HG02885 (cell line): ENCODE results near the gene LIPT1.
A peak's percentile ranks its signal among the peaks of the same experiment; 100 is the strongest.
"Not testable (repeated sequence)": the region's sequence is repeated elsewhere in the genome, so short reads cannot be mapped to it uniquely, and the experiment has no call there.

Experiments
- ATAC-seq: cut with Tn5 transposase; IDR thresholded peaks from one replicate; pipeline ENCODE4 v1.9.1; 2021; ENCODE audit warnings: mild to moderate bottlenecking; ENCODE audit not compliant: unreplicated experiment, poor library complexity

The LIPT1 gene

DNA sequence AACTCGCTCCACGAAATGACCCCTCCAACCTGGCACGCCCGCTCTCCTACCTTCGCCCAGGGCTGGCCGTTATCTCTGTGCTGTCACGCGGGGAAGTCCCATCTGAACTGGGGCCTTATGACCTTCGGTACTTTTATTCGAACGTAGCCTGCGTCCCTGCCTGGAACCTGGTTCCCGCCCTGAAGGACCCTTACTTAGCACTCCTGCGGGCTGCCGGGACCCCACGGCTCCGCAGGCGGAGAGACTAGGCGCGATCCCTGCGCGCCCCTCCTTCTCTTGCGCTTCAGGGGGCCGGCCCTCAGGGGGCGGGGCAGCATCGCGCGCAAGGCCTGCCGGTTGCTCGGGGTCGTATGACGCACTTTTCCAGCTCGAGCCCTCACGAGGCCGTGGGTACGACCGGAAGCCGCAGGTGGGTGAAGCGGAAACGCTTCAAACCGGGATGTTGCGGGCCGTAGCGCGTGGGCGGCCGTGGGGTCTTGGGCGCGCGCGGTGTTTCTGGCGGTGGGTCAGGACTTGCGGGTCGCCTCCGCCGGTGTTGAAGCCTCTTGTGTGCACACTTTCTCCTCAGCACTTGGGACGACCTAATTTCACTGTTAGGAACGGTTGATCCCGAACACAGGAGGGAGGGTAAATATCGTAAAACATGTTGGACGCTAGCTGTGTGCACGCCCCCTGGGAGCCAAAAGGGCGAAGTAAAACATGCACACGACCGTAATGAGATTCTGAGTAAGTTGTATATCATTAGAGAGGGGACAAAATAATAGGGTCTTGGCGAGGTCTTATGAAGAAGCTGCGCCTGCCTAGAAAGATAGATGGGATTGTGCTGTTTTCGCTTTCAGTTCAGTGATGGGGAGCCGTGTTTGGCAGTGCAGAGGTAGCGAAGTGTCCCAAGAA is at the start of gene LIPT1, which contains the start of gene TSGA10:
Gene LIPT1, plus strand, starts transcription at position 325 of the 894 bp plus-strand sequence. CDS start 6,991 bp downstream, outside the sequence.
Gene TSGA10, minus strand, starts transcription at position 300 of the 894 bp plus-strand sequence. CDS start 45,503 bp downstream, outside the sequence.
- peak; percentile 96 for ATAC-seq

DNA sequence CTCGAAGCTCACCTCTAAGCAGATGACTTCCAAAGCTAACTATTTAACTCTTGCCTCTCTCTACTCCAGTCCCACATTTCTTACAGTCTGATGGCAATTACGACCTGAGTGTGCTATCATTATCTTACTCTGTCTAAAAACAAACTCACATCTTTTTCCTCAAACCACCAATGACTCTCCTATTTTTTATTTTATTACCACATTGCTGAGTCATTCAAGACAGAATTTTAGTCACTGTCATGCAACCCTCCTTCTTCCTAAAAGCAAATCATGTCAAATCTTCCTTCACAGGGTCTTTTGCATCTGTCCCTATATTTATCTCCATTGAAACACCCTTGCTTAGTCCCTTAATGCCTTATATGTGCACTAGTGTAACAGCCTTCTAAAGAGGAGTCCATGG is 47.9 kb upstream of the LIPT1 start:
- ATAC-seq = no peak

DNA sequence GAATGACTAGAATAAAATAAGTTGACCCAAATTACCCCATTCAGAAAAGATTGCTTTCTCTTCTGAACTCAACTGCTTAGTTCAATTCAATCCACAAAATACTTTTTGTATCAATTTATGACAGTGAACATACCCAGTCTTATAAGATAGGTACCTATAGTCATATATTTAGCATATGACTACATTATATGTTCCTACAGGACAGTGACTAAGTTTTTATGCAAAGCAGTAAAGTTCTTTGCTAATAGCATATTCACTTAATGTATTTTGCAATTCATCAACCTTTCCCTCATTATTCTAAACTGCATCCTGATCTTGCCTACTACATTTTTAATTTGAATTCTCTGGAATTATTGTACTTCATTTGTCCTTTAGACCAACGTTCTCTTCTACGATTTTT is 43.5 kb upstream of the LIPT1 start:
- no peak for ATAC-seq

DNA sequence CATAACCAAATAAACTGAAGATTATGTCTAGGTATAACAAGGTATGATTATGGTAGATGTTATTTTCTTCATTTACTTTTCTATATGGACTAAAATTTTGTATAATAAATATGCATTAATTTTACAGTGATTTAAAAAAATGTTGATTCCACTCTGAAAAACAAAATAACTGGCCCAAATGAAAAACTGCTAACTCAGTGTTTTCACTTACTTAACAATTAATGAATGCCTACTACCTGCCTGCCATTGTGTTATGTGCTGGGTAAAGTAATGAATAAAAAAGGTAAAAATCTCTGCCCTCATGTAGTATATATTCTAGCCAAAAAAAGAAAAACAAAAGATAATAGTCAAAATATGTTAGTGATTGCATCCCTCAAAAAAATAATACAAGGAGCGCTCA is 42.8 kb upstream of the LIPT1 start:
- no peak for ATAC-seq

DNA sequence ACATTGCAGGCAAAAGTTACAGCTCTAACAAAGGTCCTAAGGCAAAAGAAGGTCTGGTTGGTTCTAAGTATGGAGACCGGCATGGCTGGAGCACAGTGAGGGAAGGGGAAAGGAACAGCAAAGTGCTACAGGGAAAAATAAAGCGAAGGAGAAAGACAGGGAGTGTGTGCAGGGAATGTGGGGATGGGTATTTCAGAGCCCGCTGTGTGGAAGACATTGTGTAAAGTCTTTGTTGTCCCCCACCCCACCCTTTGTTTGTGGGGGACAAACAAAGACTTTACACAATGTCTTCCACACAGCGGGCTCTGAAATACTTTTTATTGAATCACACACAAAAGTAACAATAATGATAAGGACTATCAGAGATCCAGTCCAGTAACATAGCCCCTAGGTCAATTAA is 42.1 kb upstream of the LIPT1 start:
- ATAC-seq = no peak

DNA sequence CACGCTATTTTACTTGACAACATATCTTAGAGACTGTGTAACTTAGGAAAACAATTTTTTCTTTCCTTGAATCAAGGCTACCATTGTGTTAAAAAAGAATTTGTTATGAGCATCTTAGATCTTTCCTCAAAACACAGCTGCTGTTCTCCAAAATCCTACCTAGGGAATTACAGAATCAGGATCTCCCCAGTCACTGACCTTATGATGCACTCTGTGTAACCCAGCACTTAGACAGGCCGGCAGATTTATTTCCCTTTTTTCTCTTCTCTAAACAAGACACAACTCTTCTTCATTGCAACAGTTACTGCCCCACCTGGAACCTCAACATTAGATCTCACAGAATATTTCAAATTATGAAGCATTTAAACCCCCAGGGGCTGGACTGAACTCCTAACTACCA is 26.8 kb upstream of the LIPT1 start:
- ATAC-seq = no peak

DNA sequence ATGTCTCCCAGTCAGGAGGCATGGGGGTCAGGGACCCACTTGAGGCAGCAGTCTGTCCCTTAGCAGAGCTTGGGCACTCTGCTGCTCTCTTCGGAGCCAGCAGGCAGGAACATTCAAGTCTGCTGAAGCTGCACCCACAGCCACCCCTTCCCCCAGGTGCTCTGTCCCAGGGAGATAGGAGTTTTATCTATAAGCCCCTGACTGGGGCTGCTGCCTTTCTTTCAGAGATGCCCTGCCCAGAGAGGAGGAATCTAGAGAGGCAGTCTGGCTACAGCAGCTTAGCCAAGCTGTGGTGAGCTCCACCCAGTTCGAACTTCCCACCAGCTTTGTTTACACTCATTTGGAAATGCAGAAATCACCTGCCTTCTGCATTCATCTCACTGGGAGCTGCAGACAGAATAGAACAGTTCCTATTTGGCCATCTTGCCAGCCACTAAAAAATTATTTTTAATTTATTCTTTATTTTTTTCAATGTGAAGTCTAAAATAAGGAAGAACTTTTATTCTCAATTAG is 19.7 kb upstream of the LIPT1 start:
- not testable (repeated sequence) for ATAC-seq

DNA sequence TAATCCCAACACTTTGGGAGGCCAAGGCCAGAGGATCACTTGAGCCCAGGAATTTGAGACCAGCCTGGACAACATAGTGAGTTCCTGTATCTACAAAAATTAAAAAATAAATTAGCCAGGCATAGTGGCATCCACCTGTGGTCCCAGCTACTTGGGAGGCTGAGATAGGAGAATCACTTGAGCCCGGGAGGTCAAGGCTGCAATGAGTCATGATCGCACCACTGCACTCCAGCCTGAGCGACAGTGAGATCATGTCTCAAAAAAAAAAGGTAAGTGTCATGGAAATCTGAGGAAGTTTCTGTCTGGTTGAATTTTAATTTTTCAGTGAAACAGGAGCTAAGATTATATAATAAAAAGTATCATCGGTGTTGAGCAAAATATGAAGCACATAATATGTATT is 15.8 kb upstream of the LIPT1 start:
- no peak for ATAC-seq

DNA sequence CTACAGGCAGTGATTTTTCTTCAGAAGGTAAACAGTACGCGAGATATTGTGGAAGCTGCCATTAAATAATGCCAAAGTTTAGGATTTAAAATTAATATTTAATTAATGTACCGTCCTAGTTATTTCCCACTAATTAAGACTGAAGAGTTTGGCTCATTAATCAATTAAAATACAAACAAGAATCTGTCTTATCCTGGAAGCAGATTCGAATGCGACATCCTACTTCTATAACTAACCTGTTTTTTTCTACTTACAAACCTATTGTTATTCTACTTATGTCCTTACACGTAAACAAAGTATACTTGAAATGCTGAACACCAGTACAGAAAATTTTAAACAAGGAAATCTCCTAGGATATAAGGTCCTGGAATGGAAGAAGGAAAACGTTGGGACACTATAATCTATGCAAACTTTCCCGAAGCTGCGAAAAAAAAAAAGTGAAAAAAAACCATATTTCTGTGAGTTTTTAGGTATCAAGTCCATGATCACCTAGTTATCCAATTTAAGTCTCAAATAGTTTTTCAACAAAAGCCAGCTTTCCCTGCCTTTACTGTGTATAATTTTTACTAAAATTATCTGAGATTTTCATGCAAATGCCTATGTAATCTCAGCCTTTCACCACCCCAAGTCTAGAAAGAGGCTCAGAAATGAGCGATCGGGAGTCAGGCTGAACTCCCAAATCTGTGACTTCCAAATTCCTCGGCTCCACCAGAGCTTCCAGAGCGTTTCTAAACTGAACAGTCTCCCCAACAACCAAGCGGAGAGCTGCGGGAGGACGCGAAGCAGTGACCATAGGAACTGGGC is 14.5 kb upstream of the LIPT1 start:
- ATAC-seq = no peak

DNA sequence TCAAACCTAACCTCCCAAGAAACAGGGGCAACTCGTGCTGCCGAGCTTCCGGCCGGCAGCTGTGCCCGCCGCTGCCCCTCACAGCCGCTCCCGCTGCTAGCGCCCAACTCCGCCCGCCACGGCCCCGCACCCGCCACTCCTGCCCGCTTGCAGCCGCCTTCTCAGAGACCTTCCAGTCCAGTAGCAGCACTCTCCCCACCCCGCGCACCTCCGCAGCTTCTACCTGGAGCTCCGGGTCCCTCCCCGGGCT is 14.0 kb upstream of the LIPT1 start:
- peak; percentile 26 for ATAC-seq

DNA sequence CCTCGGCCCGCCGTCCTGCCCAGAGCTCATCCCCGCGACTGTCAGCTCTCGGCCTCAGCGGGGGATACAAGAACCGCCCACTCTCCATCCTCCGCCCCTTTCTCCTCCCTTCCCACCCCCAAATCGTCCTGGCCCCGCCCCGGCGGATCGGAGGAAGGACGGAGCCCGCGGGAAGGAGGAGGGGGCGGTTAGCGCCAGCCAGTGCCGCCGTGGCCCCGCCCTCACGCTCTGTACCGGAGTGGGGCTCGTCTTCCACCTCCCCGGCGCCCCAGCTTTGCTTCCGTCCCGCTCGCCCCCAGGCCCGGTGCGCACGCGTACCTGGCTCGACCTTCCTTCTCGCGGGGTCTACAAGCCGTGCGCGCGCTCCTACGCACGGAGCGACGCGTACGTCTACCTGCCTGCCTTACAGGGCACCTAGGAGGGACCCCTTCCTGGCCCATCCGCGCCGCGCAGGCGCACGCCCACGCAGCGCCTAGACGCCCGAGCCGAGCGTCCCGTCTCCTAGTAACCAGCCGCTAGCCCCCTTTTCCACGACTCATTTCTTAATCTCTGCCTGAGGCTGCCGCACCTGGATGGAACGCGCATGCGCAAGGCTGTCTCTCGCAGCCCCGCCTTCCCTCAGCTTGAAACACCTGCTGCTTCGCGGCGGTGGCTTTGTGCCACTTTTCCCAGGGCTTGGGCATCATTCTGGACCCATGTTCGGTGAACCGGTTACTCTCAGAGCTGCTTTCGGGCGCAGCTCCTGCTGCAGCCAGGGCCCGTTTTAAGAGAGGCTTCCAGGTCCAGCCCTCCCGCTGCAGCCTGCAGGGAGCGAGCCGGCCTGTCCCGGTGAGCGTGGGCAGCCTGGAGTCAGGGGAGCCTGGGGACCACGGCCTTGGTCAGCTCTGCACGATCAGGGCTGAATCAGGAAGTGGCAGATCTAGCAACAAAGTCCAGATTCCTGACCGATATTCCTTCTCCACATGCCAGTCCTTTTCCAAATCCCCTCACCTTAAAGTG is 13.4 kb upstream of the LIPT1 start, which contains the start of gene C2orf15:
Gene C2orf15, plus strand, starts transcription at position 598 of the 999 bp plus-strand sequence. CDS start 8,852 bp downstream, outside the sequence.
- peak; percentile 90 for ATAC-seq

DNA sequence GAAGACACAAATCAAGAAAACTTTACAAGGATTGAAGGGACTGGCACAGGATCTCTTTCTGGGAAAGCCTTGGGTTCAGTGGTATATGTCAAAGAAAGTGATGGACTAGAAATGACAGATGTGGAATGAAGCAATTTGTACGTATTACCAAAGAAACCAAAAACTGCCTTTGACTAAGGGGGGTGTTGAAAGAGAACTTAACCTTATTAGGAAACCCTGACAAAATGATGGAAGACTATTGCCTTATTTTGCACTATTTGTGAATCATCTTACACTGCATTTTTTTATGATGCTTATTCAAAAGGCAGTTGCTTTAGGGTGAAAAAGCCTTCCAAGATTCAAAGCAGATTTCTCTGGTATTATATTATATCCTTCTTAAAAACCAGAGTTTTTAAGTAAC is 4.1 kb upstream of the LIPT1 start:
- ATAC-seq = no peak

DNA sequence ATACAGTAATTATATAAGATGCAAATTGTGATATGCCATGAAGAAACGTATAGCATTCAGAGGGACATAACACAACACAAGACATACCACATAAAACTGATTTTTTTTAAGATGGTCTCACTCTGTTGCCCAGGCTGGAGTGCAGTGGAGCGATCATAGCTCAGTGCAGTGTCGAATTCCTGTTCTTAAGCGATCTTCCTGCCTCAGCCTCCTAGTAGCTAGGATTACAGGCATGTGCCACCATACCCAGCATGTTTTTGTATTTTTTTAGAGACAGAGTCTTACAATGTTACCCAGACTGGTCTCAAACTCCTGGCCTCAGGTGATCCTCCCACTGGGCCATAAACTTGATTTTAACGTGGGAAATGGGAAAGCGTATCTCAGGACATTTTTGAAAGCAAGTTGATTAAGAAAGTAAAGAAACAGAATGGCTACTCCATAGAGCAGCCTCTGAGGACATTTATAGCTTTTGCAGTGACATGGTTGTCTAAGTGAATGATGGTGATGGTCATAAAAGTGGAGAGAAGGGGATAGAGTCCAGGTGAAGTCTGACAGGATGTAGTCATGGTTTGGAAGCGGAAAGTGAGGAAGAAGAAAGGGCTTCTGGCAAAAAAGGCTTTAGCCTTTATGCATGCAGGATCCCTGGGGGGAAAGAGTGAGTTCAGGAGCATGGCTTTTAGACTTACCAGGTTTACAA is 2.4 kb upstream of the LIPT1 start:
- ATAC-seq = no peak

DNA sequence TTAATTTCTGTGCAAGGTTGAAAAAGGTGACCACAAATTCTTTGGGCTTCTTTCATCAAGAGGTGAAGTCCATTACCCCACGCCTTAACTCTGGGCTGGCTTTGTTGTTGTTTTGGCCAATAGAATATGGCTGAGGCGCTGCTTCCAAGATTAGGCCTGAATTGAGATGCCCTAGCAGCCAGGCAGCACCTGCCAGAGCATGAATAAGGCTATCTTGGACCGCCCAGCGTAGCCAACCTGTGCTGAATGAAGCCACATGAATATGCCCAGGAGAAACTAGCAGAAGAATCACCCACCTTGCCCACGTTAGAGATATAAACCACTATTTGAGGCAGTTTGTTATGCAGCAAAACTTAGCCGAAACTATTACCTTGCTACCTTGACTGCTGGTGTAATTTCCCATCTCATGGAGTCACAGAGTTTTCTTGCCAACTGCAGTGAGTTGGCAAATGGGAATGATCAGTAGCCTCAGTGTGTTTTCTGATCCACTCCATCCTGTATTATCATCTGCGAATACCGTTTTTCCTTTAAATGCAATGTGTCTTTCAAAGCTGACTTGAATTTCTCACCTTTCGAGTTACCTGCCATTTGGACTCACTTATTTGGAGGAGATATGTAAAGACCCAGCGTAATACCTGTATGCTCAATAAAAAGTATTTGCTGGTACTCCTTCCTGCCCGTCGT is 704 bp upstream of the LIPT1 start:
- no peak for ATAC-seq

DNA sequence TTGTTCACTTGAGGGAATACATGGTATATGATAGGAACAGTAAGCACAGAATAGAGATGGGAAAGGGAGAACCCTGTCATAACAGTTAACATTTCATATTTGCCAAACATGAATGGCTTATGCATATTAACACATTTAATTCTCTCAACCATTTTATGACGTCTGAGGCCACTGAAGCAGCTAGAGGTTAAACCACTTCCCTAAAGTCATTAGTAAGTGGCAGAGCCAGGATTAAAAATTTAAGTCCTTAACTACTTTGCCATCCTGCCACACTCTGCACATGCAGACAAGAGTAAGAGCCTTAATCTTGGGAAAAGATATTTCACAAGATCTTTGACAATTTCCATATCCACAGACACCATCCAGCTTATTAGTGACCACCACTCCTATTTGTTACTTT is 2.1 kb downstream of the LIPT1 start:
- ATAC-seq = no peak

DNA sequence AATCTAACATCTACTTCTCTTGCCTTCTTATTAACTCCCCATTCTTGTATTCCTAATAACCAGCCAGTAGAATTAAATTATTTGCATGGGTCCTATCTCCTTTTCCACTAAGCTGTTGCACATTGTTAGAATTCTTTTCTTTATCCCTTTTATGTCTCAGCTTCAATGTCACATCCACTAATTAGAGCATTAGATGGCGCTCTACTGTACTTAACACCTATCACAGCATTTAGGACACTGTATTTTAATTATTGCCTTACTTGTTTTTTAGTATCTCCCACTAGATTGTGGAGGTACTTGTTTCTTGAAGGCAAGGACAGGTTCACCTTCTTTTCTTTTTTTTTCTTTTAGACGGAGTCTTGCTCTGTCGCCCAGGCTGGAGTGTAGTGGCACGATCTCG is 3.8 kb downstream of the LIPT1 start:
- no peak for ATAC-seq

DNA sequence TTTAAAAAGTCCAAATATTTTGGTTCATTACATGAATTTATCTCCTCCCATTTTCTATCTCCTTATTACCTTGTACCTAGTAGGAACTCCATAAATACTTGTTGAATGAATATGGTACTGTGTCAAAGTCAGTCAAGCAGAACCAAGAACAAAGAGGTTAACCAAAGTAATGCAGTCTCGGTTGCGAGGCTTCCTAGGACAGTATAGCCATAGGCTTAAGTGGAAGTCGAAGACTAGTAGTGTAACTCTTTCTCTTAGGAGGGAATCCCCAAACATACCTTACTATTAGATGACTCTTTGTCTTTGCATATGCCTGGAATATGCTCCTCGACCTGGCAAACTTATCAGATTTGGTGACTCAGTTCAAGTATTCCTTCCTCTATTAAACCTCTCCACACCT is 4.8 kb downstream of the LIPT1 start:
- ATAC-seq = no peak

DNA sequence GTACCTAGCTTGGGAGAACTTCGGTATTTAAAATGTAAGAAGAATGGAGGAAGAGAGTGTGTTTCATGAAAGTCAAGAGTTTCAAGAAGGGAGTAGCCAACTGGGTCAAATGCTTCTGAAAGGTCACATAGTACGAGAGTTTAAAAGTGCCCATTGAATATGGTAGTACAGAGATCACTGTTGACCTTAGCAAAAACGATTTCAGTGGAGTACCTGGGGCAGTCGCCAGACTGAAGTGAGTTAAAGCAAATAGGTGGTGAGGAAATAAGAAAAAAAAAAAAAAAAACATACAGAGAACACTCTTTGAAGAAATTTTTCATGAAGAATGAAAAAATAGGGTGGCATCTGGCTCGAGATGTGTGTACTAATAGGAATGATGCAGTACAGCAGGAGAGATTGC is 11.5 kb downstream of the LIPT1 start:
- no peak for ATAC-seq

DNA sequence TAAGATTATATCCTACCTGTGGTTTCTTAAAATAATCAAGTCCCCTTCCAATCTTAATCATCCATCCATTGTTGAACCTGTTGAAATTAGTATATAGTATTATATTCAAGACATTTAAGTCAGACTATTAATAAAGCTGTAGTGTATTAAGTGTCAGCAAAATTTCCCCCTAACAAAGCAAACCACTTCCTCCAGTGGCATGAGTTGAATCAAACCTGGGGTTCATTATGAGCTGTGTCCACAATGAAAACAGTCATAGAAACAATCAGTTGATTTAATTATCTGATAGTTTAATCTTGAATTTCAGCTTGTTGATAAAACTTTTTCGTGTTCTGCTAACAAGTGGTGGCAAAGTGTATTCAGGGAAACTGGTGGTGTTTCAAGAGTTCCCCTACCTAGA is 14.8 kb downstream of the LIPT1 start:
- no peak for ATAC-seq
